K562 (cell line): ENCODE results near the gene MATN1. TPM values are rescaled to one million over a fixed set of nuclear protein-coding genes. Genes with fewer than 3 reads are reported as not detected.

Experiments used
- ARHGAP35 ChIP-seq: fragments of 450-650 bp; IDR thresholded peaks from 2 replicates; pipeline ENCODE4 v1.6.1; 2018; ENCODE audit not compliant: partially characterized antibody
- CEBPB ChIP-seq: fragments of 450-650 bp; IDR thresholded peaks from 2 replicates; pipeline ENCODE4 v1.6.1; 2016; ENCODE audit warnings: missing genetic modification characterization, missing compliant biosample characterization
- COPS2 ChIP-seq: fragments of 450-650 bp; conservative IDR thresholded peaks from 2 replicates; pipeline ENCODE4 v1.6.1; 2016; ENCODE audit warnings: mild to moderate bottlenecking, moderate library complexity
- DIDO1 ChIP-seq: fragments of 450-650 bp; IDR thresholded peaks from 2 replicates; pipeline ENCODE4 v1.6.1; 2016; ENCODE audit warnings: low read depth, missing biosample characterization, missing genetic modification characterization
- GATAD2A ChIP-seq: fragments of 450-650 bp; IDR thresholded peaks from 2 replicates; pipeline ENCODE4 v1.6.1; 2017
- HOXB6 ChIP-seq: fragments of 250-450 bp; sonication (Bioruptor Pico); IDR thresholded peaks from 2 replicates; pipeline ENCODE4 v1.5.1; 2022; ENCODE audit warnings: mild to moderate bottlenecking, borderline replicate concordance
- LARP7 ChIP-seq: fragments of 450-650 bp; IDR thresholded peaks from 2 replicates; pipeline ENCODE4 v1.6.1; 2016
- RBM25 ChIP-seq: fragments of 200-400 bp; formaldehyde crosslinking; IDR thresholded peaks from 2 replicates; pipeline ENCODE4 v1.6.1; 2018; ENCODE audit warnings: low read length, low read depth, moderate library complexity; ENCODE audit not compliant: severe bottlenecking
- RBM34 ChIP-seq: fragments of 200-400 bp; formaldehyde crosslinking; IDR thresholded peaks from 2 replicates; pipeline ENCODE4 v1.6.1; 2018; ENCODE audit warnings: low read length, borderline replicate concordance; ENCODE audit not compliant: insufficient read depth
- TFAM ChIP-seq: fragments of 250-450 bp; sonication (Bioruptor Pico); conservative IDR thresholded peaks from 2 replicates; pipeline ENCODE4 v1.5.0; 2021; ENCODE audit warnings: mild to moderate bottlenecking, moderate library complexity
- ZNF121 ChIP-seq: sonication (generic); formaldehyde crosslinking; conservative IDR thresholded peaks from 2 replicates; pipeline ENCODE4 v1.8.0; 2022; ENCODE audit warnings: missing genetic modification reagents
- ZNF124 ChIP-seq: sonication (generic); formaldehyde crosslinking; IDR thresholded peaks from 2 replicates; pipeline ENCODE4 v1.8.1; 2022; ENCODE audit warnings: missing genetic modification reagents
- ZNF143 ChIP-seq: sonication (generic); formaldehyde crosslinking; IDR thresholded peaks from 2 replicates; pipeline ENCODE4 v1.9.0; 2022; ENCODE audit warnings: mild to moderate bottlenecking, missing genetic modification reagents
- ZNF212 ChIP-seq: fragments of 450-650 bp; formaldehyde crosslinking; IDR thresholded peaks from 2 replicates; pipeline ENCODE4 v1.4.0; 2020; ENCODE audit warnings: mild to moderate bottlenecking
- ZNF224 ChIP-seq: sonication (generic); formaldehyde crosslinking; IDR thresholded peaks from 2 replicates; pipeline ENCODE4 v1.8.0; 2022; ENCODE audit warnings: mild to moderate bottlenecking, missing genetic modification reagents
- polyA plus RNA-seq, 8 experiments: library from polyadenylated mRNA; depleted of rRNA in 4 of 8; stranded (reverse) in 5 of 8; unstranded in 3 of 8; fragments of >200 nt; fragmentation: Nextera tagmentation in 2 of 8; fragmentation: Illumina TruSeq in 1 of 8; extraction: Ambion mirVana in 2 of 8; extraction: Trizol in 1 of 8; gene quantifications; 2 replicates each; pipeline versions ENCODE4 v1.2.1 to v1.2.3, GENCODE V29; 2011 to 2014; ENCODE audit warnings: inconsistent platforms in 1 of 8, missing spikeins in 1 of 8
- total RNA-seq, 7 experiments: library from RNA; depleted of rRNA in 6 of 7; stranded (reverse); fragments of >200 nt in 6 of 7; fragmentation: Illumina TruSeq in 2 of 7; extraction: Trizol in 2 of 7; gene quantifications; 2 replicates each; pipeline versions ENCODE4 v1.2.1 to v1.2.3, GENCODE V29; 2011 to 2021; ENCODE audit warnings: low replicate concordance in 1 of 7
- TF ChIP-seq, protein P1 (sequence below), 2 experiments: fragments of 250-450 bp in 1 of 2; fragments of 450-650 bp in 1 of 2; sonication (Bioruptor Pico) in 1 of 2; IDR thresholded peaks; 2 replicates each; pipeline versions ENCODE4 v1.6.1 to v1.8.0; 2016 to 2021; ENCODE audit warnings: mild to moderate bottlenecking in 2 of 2, moderate library complexity in 2 of 2, missing compliant biosample characterization in 1 of 2, missing genetic modification characterization in 1 of 2
- TF ChIP-seq, protein P2 (sequence below): fragments of 450-650 bp; formaldehyde crosslinking; IDR thresholded peaks from 2 replicates; pipeline ENCODE4 v1.4.0; 2020; ENCODE audit warnings: mild to moderate bottlenecking
- TF ChIP-seq, protein P3 (sequence below): fragments of 200-800 bp; sonication (Bioruptor generic); IDR thresholded peaks from 2 replicates; pipeline ENCODE4 v1.6.1; 2017; ENCODE audit warnings: missing genetic modification characterization, missing compliant biosample characterization
- TF ChIP-seq, protein P4 (sequence below): fragments of 450-650 bp; formaldehyde crosslinking; IDR thresholded peaks from 2 replicates; pipeline ENCODE4 v1.4.0; 2022; ENCODE audit warnings: missing genetic modification characterization
- TF ChIP-seq, protein P5 (sequence below): fragments of 250-450 bp; sonication (Bioruptor Pico); IDR thresholded peaks from 2 replicates; pipeline ENCODE4 v1.4.0; 2020; ENCODE audit warnings: mild to moderate bottlenecking, moderate library complexity

The MATN1 gene
- total and polyA plus RNA-seq, 9 of the 15 experiments (the other 6 are each of a cell fraction or from before 2014, with no cell fraction given) = 0.10 to 2.3 (median 1.2) TPM

DNA sequence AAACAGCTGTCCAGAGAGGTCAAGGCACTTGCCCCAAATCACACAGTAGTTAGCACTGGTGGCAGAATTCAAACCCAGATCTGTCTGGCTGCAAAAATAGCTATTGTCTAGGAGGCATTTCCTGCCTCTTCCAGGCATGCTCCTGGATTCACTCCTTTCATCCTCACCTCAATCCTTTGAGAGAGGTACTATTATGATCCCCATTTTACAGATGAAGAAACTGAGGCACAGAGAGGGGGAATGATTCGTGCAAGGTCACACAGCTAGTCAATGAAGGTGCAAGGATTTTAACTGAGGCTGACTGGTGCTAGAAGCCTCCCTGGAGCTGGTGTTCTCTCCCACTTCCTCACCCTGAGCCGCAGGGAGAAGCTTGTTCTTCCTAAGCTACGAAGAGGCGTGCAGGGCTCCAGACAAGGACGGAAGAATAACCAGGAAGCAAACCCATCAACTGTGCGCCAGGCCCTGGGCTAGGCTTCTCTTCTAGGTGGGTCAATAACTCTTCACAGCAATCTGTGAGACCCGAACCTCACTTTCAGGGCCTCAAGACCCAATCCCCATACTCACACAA is 34.8 kb upstream of the MATN1 start (continued):
- TF ChIP-seq, protein P1, sequence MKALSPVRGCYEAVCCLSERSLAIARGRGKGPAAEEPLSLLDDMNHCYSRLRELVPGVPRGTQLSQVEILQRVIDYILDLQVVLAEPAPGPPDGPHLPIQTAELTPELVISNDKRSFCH (CRISPR knock-in tag; IDR thresholded peaks at IDR 0.05) = no peak
- TF ChIP-seq, protein P1 (tag; IDR thresholded peaks at IDR 0.05) = peak; percentile 72; the same call in 1 of the 2 replicates
- TF ChIP-seq ZNF121 (CRISPR knock-in tag) (no peak), TFAM (CRISPR knock-in tag) (no peak), ZNF143 (no peak), ARHGAP35 (no peak), COPS2 (no peak), GATAD2A (no peak), ZNF212 (CRISPR knock-in tag) (no peak), CEBPB (no peak), ZNF224 (no peak), HOXB6 (CRISPR knock-in tag) (no peak), RBM25 (peak; percentile 89), RBM34 (no peak), ZNF124 (no peak), DIDO1 (tag) (no peak), LARP7 (no peak)
- TF ChIP-seq, protein P2, sequence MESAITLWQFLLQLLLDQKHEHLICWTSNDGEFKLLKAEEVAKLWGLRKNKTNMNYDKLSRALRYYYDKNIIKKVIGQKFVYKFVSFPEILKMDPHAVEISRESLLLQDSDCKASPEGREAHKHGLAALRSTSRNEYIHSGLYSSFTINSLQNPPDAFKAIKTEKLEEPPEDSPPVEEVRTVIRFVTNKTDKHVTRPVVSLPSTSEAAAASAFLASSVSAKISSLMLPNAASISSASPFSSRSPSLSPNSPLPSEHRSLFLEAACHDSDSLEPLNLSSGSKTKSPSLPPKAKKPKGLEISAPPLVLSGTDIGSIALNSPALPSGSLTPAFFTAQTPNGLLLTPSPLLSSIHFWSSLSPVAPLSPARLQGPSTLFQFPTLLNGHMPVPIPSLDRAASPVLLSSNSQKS (CRISPR knock-in tag) = no peak
- TF ChIP-seq, protein P3, sequence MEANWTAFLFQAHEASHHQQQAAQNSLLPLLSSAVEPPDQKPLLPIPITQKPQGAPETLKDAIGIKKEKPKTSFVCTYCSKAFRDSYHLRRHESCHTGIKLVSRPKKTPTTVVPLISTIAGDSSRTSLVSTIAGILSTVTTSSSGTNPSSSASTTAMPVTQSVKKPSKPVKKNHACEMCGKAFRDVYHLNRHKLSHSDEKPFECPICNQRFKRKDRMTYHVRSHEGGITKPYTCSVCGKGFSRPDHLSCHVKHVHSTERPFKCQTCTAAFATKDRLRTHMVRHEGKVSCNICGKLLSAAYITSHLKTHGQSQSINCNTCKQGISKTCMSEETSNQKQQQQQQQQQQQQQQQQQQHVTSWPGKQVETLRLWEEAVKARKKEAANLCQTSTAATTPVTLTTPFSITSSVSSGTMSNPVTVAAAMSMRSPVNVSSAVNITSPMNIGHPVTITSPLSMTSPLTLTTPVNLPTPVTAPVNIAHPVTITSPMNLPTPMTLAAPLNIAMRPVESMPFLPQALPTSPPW (CRISPR knock-in tag) = no peak
- TF ChIP-seq, protein P4, sequence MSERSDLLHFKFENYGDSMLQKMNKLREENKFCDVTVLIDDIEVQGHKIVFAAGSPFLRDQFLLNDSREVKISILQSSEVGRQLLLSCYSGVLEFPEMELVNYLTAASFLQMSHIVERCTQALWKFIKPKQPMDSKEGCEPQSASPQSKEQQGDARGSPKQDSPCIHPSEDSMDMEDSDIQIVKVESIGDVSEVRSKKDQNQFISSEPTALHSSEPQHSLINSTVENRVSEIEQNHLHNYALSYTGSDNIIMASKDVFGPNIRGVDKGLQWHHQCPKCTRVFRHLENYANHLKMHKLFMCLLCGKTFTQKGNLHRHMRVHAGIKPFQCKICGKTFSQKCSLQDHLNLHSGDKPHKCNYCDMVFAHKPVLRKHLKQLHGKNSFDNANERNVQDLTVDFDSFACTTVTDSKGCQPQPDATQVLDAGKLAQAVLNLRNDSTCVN = no peak
- TF ChIP-seq, protein P5, sequence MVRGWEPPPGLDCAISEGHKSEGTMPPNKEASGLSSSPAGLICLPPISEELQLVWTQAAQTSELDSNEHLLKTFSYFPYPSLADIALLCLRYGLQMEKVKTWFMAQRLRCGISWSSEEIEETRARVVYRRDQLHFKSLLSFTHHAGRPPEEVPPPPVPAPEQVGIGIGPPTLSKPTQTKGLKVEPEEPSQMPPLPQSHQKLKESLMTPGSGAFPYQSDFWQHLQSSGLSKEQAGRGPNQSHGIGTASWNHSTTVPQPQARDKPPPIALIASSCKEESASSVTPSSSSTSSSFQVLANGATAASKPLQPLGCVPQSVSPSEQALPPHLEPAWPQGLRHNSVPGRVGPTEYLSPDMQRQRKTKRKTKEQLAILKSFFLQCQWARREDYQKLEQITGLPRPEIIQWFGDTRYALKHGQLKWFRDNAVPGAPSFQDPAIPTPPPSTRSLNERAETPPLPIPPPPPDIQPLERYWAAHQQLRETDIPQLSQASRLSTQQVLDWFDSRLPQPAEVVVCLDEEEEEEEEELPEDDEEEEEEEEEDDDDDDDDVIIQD (CRISPR knock-in tag) = no peak
